Type B pancreatic cell (in vitro differentiated cells): ENCODE data around the gene CABP2. TPM values are rescaled to one million over a fixed set of nuclear protein-coding genes. Genes with fewer than 3 reads are reported as not detected.

ENCODE experiments used
- DNase-seq: peaks from one replicate; pipeline ENCODE4 v3.0.0; 2021; ENCODE audit warnings: mixed read lengths; ENCODE audit not compliant: unreplicated experiment; ENCODE audit errors: extremely low spot score
- H3K27ac Mint-ChIP-seq: 2 replicates; pipeline ENCODE4 v1.8.0; 2021; ENCODE audit warnings: mild to moderate bottlenecking, mixed read lengths
- H3K27me3 Mint-ChIP-seq: 2 replicates; pipeline ENCODE4 v1.8.0; 2021; ENCODE audit warnings: mixed read lengths
- H3K36me3 Mint-ChIP-seq: 2 replicates; pipeline ENCODE4 v1.8.0; 2021; ENCODE audit warnings: mixed read lengths
- H3K4me1 Mint-ChIP-seq: one replicate; pipeline ENCODE4 v1.8.0; 2021; ENCODE audit warnings: mixed read lengths; ENCODE audit not compliant: unreplicated experiment
- H3K4me3 Mint-ChIP-seq: 2 replicates; pipeline ENCODE4 v1.8.0; 2021; ENCODE audit warnings: mild to moderate bottlenecking, mixed read lengths
- H3K9me3 Mint-ChIP-seq: 2 replicates; pipeline ENCODE4 v1.8.0; 2021; ENCODE audit warnings: mixed read lengths
- total RNA-seq: library from RNA; stranded (reverse); gene quantifications from 2 replicates; pipeline ENCODE4 v1.2.1, GENCODE V29; 2021; ENCODE audit warnings: low replicate concordance
- TF ChIP-seq, protein P1 (sequence below): fragments of 200-600 bp; sonication (generic); conservative IDR thresholded peaks from 2 replicates; pipeline ENCODE4 v1.5.0; 2021; ENCODE audit warnings: antibody characterized with exemption, mild to moderate bottlenecking

CABP2 gene
- total RNA-seq, 1 donor from 2014 or later, result not detected

DNA sequence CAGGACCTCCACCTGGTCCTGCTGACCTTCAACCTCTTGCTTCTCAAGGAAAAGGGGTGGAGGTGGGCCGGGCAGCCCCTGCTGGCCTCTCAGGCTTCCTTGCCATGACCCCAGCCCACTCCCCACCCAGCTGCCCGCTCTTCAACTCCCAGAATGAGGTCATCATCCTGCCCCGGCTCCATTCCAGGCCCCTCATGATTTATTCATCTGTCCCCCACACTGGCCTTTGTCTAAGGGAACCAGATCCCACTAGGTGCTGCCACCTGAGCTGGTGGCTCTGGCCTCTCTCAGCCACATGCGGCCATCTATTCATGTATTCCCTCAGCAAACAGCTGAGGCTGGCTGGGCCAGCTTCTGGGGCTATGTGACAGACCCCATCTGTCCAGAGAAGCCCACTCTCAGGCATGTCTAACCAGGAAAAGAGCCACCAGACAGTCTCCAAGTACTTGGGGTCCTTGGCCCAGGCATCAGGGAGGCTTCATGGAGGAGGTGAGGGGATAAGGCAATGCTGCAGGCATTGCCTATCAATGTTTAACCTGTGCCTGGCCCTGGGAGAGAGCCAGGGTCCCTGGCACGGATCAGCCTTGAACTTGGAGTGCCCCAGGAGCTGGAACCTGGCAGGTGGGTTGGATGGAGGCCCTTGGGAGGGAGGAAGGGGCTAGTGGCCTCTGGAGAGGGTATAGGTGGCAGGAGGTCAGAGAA lies 2.2 kb upstream of the CABP2 start:
- Mint-ChIP-seq H3K27me3 (peaks cover 19% of the 10 kb centered on the region), H3K4me3 (no peak overlapping the region), H3K9me3 (peaks cover 6% of the 10 kb centered on the region), H3K4me1 (no peaks in the 10 kb centered on the region), H3K27ac (no peak overlapping the region), H3K36me3 (no peaks in the 10 kb centered on the region)
- DNase-seq, result no peak
- TF ChIP-seq, protein P1, sequence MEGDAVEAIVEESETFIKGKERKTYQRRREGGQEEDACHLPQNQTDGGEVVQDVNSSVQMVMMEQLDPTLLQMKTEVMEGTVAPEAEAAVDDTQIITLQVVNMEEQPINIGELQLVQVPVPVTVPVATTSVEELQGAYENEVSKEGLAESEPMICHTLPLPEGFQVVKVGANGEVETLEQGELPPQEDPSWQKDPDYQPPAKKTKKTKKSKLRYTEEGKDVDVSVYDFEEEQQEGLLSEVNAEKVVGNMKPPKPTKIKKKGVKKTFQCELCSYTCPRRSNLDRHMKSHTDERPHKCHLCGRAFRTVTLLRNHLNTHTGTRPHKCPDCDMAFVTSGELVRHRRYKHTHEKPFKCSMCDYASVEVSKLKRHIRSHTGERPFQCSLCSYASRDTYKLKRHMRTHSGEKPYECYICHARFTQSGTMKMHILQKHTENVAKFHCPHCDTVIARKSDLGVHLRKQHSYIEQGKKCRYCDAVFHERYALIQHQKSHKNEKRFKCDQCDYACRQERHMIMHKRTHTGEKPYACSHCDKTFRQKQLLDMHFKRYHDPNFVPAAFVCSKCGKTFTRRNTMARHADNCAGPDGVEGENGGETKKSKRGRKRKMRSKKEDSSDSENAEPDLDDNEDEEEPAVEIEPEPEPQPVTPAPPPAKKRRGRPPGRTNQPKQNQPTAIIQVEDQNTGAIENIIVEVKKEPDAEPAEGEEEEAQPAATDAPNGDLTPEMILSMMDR, result no peak

DNA sequence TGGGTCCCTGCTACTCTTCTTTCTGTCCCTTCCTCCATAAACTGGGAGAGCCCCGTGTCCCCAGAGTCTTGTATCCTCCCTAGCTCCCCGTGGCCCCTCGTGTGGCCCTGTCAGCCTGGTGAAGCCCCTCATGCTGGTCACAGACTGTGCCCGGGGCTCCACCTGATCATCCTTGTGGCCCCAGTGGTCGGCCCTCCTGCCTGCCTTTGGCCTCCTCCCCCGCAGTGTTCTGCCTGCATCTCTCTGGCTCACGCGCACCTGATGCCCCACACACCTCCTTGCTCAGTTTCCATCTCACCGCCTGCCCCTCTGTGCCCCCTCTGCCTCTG lies 1.2 kb upstream of the CABP2 start:
- TF ChIP-seq, protein P1, result no peak
- no peak for DNase-seq
- Mint-ChIP-seq H3K36me3 (no peaks in the 10 kb centered on the region), H3K27me3 (peaks cover 18% of the 10 kb centered on the region), H3K4me1 (no peaks in the 10 kb centered on the region), H3K27ac (no peak overlapping the region), H3K9me3 (peaks cover 6% of the 10 kb centered on the region), H3K4me3 (no peak overlapping the region)

DNA sequence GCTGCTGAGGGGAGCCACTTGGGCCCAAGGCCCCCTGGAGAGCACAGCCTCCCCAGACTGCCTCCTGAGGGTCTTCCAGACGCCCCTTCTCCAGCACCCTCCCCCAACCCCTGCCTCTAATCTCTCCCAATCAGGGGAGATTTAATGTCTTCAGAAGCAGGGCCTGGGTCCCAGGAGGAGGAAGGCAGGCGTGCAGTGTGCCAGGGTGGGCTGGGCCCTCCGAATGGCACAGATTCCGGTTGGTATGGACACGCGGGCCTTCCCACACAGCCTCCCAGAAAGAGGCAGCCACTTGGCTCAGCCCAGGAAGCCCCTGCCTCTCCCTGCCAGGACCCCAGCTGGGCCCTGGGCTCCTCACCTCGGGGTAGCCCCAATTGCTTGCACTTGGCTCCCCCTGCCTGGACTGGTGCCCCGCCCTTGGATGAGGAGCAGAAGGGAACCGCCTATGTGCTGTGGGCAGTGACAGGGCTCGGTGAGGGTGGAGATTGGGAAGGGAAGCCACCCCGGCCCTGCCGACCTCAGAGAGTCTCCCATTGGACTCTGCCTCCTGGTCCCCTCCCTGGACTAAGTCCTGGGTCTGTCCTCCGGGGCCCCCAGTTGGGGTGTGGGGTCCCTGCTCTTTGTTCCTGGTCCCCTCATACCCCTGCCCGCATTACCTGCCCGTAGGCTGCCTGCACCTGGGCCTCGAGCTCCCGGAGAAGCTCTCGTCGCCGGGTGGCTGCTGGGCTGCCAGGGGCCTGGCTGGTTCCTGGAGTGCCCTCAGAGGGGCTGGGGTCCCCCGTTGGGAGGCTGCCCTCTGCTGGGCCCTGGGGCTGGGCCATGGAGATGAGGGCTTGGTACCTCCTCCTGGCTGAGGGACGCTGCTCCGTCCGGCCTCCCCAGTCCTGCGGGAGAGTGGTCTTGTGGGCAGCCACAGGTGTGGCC lies 572 bp upstream of the CABP2 start:
- H3K9me3 Mint-ChIP-seq, result peaks cover 6% of the 10 kb centered on the region
- peaks cover 14% of the 10 kb centered on the region for H3K27me3 Mint-ChIP-seq
- no peak for DNase-seq
- no peaks in the 10 kb centered on the region for H3K4me1 Mint-ChIP-seq
- no peaks in the 10 kb centered on the region for H3K36me3 Mint-ChIP-seq
- TF ChIP-seq, protein P1, result no peak
- H3K4me3 Mint-ChIP-seq, result no peak overlapping the region
- H3K27ac Mint-ChIP-seq, result no peak overlapping the region

DNA sequence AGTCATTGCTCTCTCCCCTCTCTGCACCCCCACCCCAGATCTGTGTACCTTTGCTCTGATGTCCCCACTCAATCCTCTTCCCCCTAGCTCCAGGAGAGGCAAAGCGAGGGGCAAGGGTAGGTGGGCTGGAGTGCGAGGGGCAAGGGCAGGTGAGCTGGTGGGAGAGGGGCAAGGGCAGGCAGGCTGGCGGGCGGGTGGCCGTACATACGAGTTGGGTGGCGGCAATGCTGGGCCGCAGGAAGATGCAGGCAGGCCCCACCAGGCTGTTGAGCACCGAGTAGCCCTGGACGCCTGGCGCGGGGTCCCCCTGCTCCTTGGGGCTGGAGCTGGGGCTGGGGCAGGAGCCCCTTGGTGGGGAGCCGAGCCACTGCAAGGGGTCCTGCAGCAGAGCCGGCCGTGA lies 908 bp downstream of the CABP2 start:
- no peak for DNase-seq
- Mint-ChIP-seq H3K4me3 (no peak overlapping the region), H3K27ac (no peak overlapping the region), H3K4me1 (no peaks in the 10 kb centered on the region), H3K9me3 (peaks cover 2% of the 10 kb centered on the region), H3K27me3 (peaks cover 15% of the 10 kb centered on the region), H3K36me3 (no peaks in the 10 kb centered on the region)
- TF ChIP-seq, protein P1, result no peak

DNA sequence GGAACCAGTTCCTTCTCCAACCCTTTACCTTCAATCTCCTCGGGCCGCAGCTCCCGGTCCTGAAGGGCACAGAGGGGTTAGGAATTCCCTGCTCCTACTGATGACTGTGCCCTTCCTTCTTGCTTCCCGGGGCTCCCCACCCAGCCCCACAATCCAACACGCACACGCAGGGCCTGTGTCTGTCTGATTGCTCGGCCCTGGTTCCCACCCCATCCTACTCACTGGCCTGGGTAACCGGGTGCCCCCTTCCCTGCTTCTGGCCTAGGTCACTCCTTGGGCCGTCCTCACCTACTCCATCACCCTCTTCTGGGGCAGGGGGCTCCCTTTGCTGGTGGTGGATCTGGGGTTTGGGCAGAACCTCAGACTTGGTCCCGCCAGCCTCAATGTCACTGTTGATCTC lies 1.3 kb downstream of the CABP2 start:
- H3K36me3 Mint-ChIP-seq, result no peaks in the 10 kb centered on the region
- TF ChIP-seq, protein P1, result no peak
- H3K4me1 Mint-ChIP-seq, result no peaks in the 10 kb centered on the region
- peaks cover 11% of the 10 kb centered on the region for H3K27me3 Mint-ChIP-seq
- H3K27ac Mint-ChIP-seq, result no peak overlapping the region
- no peaks in the 10 kb centered on the region for H3K9me3 Mint-ChIP-seq
- no peak for DNase-seq
- H3K4me3 Mint-ChIP-seq, result no peak overlapping the region
